Measurements from ENCODE around the gene ABCD1.
"Not testable (repeated sequence)": the region's sequence is repeated elsewhere in the genome, so short reads cannot be mapped to it uniquely, and the experiment has no call there.

DNA sequence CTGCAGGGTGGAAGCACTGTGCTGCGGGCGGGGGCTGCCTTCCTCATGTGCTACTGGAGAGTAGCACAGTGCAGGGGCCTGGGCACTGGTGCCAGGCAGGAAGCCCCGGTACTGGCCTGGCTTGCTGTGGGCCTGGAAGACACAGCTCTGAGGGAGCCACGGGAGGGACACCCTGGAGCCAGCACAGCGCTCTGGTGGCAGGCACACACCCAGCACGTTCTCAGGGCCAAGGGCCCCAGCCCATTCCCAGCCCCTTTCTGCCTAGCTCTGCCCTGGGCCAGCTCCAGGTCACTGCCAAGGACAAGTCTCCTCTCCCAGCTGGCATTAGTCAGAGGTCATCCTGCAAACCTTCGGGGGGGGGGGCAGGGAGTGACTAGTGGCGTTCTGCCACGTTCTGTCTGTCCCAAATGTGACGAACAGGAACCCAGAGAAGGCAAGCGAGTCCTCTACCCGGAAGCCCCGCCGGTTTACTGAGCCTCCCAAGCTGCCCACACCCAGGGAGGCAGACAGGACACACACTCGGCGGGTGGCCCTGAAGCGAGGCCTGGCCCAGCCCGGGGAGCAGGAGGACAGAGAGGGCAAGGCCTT, 24.8 kb upstream of the ABCD1 start:
- TF ChIP-seq POLR2A, POLR2AphosphoS5 (IDR thresholded peaks at IDR 0.05): not testable (repeated sequence)
- TF ChIP-seq, protein P1, sequence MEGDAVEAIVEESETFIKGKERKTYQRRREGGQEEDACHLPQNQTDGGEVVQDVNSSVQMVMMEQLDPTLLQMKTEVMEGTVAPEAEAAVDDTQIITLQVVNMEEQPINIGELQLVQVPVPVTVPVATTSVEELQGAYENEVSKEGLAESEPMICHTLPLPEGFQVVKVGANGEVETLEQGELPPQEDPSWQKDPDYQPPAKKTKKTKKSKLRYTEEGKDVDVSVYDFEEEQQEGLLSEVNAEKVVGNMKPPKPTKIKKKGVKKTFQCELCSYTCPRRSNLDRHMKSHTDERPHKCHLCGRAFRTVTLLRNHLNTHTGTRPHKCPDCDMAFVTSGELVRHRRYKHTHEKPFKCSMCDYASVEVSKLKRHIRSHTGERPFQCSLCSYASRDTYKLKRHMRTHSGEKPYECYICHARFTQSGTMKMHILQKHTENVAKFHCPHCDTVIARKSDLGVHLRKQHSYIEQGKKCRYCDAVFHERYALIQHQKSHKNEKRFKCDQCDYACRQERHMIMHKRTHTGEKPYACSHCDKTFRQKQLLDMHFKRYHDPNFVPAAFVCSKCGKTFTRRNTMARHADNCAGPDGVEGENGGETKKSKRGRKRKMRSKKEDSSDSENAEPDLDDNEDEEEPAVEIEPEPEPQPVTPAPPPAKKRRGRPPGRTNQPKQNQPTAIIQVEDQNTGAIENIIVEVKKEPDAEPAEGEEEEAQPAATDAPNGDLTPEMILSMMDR (IDR thresholded peaks at IDR 0.05), result not testable (repeated sequence)

All from breast epithelium (tissue), 3 donors.